Retinal pigment epithelial cell (primary cell): ENCODE measurements around the gene STH.
"Not testable (repeated sequence)": the region's sequence is repeated elsewhere in the genome, so short reads cannot be mapped to it uniquely, and the experiment has no call there.

Experiments used
- DNase-seq: peaks from one replicate; pipeline ENCODE4 v3.0.0-alpha.2; 2010; ENCODE audit warnings: low read depth
- H3K4me3 ChIP-seq: 2 replicates; pipeline ENCODE4 v1.5.1; 2011; ENCODE audit warnings: mild to moderate bottlenecking, low read length, control low read depth, moderate library complexity
- TF ChIP-seq, protein P1 (sequence below): conservative IDR thresholded peaks from 2 replicates; pipeline ENCODE4 v1.5.1; 2011; ENCODE audit warnings: low read depth, low read length, control low read depth, inconsistent platforms

The STH gene

DNA sequence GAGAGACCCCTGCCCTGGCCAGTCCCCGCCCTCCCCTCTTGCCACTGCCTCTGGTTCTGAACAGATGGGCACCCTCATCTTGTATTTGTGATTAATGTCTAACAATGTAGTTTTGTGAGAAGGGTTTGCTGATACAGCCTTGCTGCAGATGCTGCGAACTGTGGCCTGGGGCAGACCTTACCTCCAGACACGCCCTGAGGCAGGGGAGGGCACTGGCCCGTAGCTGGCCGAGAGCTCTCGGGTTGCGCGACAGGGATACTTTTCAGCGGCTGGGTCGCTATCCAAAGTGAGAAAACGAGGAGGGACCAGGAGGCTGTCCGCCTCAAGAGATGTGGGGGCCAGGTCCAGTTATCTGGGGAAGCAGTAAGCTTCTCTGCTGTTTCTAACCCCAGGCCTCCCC is 21.9 kb downstream of the STH start:
- TF ChIP-seq, protein P1, sequence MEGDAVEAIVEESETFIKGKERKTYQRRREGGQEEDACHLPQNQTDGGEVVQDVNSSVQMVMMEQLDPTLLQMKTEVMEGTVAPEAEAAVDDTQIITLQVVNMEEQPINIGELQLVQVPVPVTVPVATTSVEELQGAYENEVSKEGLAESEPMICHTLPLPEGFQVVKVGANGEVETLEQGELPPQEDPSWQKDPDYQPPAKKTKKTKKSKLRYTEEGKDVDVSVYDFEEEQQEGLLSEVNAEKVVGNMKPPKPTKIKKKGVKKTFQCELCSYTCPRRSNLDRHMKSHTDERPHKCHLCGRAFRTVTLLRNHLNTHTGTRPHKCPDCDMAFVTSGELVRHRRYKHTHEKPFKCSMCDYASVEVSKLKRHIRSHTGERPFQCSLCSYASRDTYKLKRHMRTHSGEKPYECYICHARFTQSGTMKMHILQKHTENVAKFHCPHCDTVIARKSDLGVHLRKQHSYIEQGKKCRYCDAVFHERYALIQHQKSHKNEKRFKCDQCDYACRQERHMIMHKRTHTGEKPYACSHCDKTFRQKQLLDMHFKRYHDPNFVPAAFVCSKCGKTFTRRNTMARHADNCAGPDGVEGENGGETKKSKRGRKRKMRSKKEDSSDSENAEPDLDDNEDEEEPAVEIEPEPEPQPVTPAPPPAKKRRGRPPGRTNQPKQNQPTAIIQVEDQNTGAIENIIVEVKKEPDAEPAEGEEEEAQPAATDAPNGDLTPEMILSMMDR = no peak
- H3K4me3 ChIP-seq = no peak overlapping the region
- no peak for DNase-seq

DNA sequence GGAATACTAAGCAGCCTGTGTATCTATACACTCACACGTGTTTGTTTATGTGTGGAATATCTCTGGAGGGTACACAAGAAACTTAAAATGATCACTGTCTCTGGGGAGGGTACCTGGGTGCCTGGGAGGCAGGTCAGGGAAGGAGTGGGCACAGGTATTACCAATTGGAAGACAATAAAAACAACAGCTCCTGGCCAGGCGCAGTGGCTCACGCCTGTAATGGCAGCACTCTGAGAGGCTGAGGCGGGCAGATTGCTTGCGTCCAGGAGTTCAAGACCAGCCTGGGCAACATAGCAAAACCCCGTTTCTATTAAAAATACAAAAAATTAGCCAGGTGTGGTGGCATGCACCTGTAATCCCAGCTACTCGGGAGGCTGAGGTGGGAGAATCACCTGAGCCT is 24.3 kb downstream of the STH start:
- not testable (repeated sequence) for H3K4me3 ChIP-seq, DNase-seq

DNA sequence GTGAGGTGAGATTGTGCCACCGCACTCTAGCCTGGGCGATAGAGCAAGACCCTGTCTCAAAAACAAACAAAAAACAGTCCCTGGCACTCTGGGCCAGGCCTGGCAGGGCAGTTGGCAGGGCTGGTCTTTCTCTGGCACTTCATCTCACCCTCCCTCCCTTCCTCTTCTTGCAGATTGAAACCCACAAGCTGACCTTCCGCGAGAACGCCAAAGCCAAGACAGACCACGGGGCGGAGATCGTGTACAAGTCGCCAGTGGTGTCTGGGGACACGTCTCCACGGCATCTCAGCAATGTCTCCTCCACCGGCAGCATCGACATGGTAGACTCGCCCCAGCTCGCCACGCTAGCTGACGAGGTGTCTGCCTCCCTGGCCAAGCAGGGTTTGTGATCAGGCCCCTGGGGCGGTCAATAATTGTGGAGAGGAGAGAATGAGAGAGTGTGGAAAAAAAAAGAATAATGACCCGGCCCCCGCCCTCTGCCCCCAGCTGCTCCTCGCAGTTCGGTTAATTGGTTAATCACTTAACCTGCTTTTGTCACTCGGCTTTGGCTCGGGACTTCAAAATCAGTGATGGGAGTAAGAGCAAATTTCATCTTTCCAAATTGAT is 24.8 kb downstream of the STH start:
- DNase-seq = no peak
- TF ChIP-seq, protein P1 = no peak
- H3K4me3 ChIP-seq = no peak overlapping the region

DNA sequence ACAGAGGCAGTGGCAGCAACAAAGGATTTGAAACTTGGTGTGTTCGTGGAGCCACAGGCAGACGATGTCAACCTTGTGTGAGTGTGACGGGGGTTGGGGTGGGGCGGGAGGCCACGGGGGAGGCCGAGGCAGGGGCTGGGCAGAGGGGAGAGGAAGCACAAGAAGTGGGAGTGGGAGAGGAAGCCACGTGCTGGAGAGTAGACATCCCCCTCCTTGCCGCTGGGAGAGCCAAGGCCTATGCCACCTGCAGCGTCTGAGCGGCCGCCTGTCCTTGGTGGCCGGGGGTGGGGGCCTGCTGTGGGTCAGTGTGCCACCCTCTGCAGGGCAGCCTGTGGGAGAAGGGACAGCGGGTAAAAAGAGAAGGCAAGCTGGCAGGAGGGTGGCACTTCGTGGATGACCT is 25.5 kb downstream of the STH start:
- TF ChIP-seq, protein P1 = no peak
- no peak overlapping the region for H3K4me3 ChIP-seq
- DNase-seq = no peak

DNA sequence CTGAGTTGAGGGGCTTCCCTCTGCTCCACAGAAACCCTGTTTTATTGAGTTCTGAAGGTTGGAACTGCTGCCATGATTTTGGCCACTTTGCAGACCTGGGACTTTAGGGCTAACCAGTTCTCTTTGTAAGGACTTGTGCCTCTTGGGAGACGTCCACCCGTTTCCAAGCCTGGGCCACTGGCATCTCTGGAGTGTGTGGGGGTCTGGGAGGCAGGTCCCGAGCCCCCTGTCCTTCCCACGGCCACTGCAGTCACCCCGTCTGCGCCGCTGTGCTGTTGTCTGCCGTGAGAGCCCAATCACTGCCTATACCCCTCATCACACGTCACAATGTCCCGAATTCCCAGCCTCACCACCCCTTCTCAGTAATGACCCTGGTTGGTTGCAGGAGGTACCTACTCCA is 26.0 kb downstream of the STH start:
- DNase-seq = no peak
- TF ChIP-seq, protein P1 = no peak
- no peak overlapping the region for H3K4me3 ChIP-seq

DNA sequence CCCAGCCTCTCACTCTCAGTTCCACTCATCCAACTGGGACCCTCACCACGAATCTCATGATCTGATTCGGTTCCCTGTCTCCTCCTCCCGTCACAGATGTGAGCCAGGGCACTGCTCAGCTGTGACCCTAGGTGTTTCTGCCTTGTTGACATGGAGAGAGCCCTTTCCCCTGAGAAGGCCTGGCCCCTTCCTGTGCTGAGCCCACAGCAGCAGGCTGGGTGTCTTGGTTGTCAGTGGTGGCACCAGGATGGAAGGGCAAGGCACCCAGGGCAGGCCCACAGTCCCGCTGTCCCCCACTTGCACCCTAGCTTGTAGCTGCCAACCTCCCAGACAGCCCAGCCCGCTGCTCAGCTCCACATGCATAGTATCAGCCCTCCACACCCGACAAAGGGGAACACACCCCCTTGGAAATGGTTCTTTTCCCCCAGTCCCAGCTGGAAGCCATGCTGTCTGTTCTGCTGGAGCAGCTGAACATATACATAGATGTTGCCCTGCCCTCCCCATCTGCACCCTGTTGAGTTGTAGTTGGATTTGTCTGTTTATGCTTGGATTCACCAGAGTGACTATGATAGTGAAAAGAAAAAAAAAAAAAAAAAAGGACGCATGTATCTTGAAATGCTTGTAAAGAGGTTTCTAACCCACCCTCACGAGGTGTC is 26.6 kb downstream of the STH start:
- TF ChIP-seq, protein P1 = no peak
- no peak overlapping the region for H3K4me3 ChIP-seq
- DNase-seq = no peak

DNA sequence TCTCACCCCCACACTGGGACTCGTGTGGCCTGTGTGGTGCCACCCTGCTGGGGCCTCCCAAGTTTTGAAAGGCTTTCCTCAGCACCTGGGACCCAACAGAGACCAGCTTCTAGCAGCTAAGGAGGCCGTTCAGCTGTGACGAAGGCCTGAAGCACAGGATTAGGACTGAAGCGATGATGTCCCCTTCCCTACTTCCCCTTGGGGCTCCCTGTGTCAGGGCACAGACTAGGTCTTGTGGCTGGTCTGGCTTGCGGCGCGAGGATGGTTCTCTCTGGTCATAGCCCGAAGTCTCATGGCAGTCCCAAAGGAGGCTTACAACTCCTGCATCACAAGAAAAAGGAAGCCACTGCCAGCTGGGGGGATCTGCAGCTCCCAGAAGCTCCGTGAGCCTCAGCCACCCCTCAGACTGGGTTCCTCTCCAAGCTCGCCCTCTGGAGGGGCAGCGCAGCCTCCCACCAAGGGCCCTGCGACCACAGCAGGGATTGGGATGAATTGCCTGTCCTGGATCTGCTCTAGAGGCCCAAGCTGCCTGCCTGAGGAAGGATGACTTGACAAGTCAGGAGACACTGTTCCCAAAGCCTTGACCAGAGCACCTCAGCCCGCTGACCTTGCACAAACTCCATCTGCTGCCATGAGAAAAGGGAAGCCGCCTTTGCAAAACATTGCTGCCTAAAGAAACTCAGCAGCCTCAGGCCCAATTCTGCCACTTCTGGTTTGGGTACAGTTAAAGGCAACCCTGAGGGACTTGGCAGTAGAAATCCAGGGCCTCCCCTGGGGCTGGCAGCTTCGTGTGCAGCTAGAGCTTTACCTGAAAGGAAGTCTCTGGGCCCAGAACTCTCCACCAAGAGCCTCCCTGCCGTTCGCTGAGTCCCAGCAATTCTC is 27.4 kb downstream of the STH start:
- H3K4me3 ChIP-seq = no peak overlapping the region
- DNase-seq = no peak

More for the DNA sequence above, 27.4 kb downstream of the STH start:
- TF ChIP-seq, protein P1 = no peak
